ENCODE measurements around the gene SYNPO2.

The SYNPO2 gene

GRCh38 chr4:119099227-119099810 is 210.7 kb downstream of the SYNPO2 start:
- H3K4me3 ChIP-seq (ENCODE audit: low read length), result no peak overlapping the region
- peaks cover 3% of the 10 kb centered on the region for H3K4me1 ChIP-seq (ENCODE audit: insufficient read depth, low read length)
- no peaks in the 10 kb centered on the region for H3K9me3 ChIP-seq (ENCODE audit: low read length)
- H3K36me3 ChIP-seq (ENCODE audit: insufficient read depth, low read length), result no peaks in the 10 kb centered on the region
- no peak overlapping the region for H2AFZ ChIP-seq (ENCODE audit: low read depth, low read length)
- H3K27me3 ChIP-seq (ENCODE audit: insufficient read depth, low read length), result no peaks in the 10 kb centered on the region

GRCh38 chr4:119100655-119101054 is 212.0 kb downstream of the SYNPO2 start:
- Histone ChIP-seq H3K4me1 (ENCODE audit: insufficient read depth, low read length) (peaks cover 3% of the 10 kb centered on the region), H3K9me3 (ENCODE audit: low read length) (no peaks in the 10 kb centered on the region), H2AFZ (ENCODE audit: low read depth, low read length) (no peak overlapping the region)

GRCh38 chr4:119103263-119103662 is 214.6 kb downstream of the SYNPO2 start:
- Histone ChIP-seq H3K4me3 (ENCODE audit: low read length) (no peak overlapping the region), H3K4me1 (ENCODE audit: insufficient read depth, low read length) (peaks cover 3% of the 10 kb centered on the region), H3K36me3 (ENCODE audit: insufficient read depth, low read length) (no peaks in the 10 kb centered on the region), H2AFZ (ENCODE audit: low read depth, low read length) (no peak overlapping the region), H3K27me3 (ENCODE audit: insufficient read depth, low read length) (no peaks in the 10 kb centered on the region), H3K9me3 (ENCODE audit: low read length) (no peaks in the 10 kb centered on the region)

More at GRCh38 chr4:119100655-119101054, 212.0 kb downstream of the SYNPO2 start:
- no peak overlapping the region for H3K4me3 ChIP-seq (ENCODE audit: low read length)
- no peaks in the 10 kb centered on the region for H3K36me3 ChIP-seq (ENCODE audit: insufficient read depth, low read length)
- H3K27me3 ChIP-seq (ENCODE audit: insufficient read depth, low read length), result no peaks in the 10 kb centered on the region

GRCh38 chr4:119104644-119105273 is 216.1 kb downstream of the SYNPO2 start:
- no peaks in the 10 kb centered on the region for H3K27me3 ChIP-seq (ENCODE audit: insufficient read depth, low read length)
- peaks cover 3% of the 10 kb centered on the region for H3K4me1 ChIP-seq (ENCODE audit: insufficient read depth, low read length)
- no peaks in the 10 kb centered on the region for H3K9me3 ChIP-seq (ENCODE audit: low read length)
- H2AFZ ChIP-seq (ENCODE audit: low read depth, low read length), result no peak overlapping the region
- H3K4me3 ChIP-seq (ENCODE audit: low read length), result no peak overlapping the region
- no peaks in the 10 kb centered on the region for H3K36me3 ChIP-seq (ENCODE audit: insufficient read depth, low read length)

GRCh38 chr4:119105605-119106004 is 217.0 kb downstream of the SYNPO2 start:
- Histone ChIP-seq H3K4me3 (ENCODE audit: low read length) (no peak overlapping the region), H3K27me3 (ENCODE audit: insufficient read depth, low read length) (no peaks in the 10 kb centered on the region), H3K4me1 (ENCODE audit: insufficient read depth, low read length) (peaks cover 3% of the 10 kb centered on the region), H3K9me3 (ENCODE audit: low read length) (no peaks in the 10 kb centered on the region), H3K36me3 (ENCODE audit: insufficient read depth, low read length) (no peaks in the 10 kb centered on the region), H2AFZ (ENCODE audit: low read depth, low read length) (no peak overlapping the region)

- Histone ChIP-seq H3K4me3 (ENCODE audit: low read length) (no peak overlapping the region), H3K27me3 (ENCODE audit: insufficient read depth, low read length) (no peaks in the 10 kb centered on the region), H2AFZ (ENCODE audit: low read depth, low read length) (no peak overlapping the region), H3K9me3 (ENCODE audit: low read length) (no peaks in the 10 kb centered on the region), H3K36me3 (ENCODE audit: insufficient read depth, low read length) (no peaks in the 10 kb centered on the region), H3K4me1 (ENCODE audit: insufficient read depth, low read length) (peaks cover 3% of the 10 kb centered on the region)
Measured at GRCh38 chr4:119106036-119107000, 217.7 kb downstream of the SYNPO2 start.

GRCh38 chr4:119110121-119110520 is 221.5 kb downstream of the SYNPO2 start:
- no peaks in the 10 kb centered on the region for H3K36me3 ChIP-seq (ENCODE audit: insufficient read depth, low read length)
- H3K9me3 ChIP-seq (ENCODE audit: low read length), result no peaks in the 10 kb centered on the region
- H3K4me3 ChIP-seq (ENCODE audit: low read length), result no peak overlapping the region
- H3K4me1 ChIP-seq (ENCODE audit: insufficient read depth, low read length), result no peaks in the 10 kb centered on the region
- no peak overlapping the region for H2AFZ ChIP-seq (ENCODE audit: low read depth, low read length)
- no peaks in the 10 kb centered on the region for H3K27me3 ChIP-seq (ENCODE audit: insufficient read depth, low read length)
